Activated T-cell treated with anti-CD3 and anti-CD28 coated beads, Interleukin-2, amount 50 U/mL, for 1 hour (primary cell): Measurements from ENCODE around the gene TFCP2.
"Not testable (repeated sequence)": the region's sequence is repeated elsewhere in the genome, so short reads cannot be mapped to it uniquely, and the experiment has no call there.

Experiments
- DNase-seq: peaks from one replicate; pipeline ENCODE4 v3.0.0-alpha.2; 2020

Gene TFCP2

DNA sequence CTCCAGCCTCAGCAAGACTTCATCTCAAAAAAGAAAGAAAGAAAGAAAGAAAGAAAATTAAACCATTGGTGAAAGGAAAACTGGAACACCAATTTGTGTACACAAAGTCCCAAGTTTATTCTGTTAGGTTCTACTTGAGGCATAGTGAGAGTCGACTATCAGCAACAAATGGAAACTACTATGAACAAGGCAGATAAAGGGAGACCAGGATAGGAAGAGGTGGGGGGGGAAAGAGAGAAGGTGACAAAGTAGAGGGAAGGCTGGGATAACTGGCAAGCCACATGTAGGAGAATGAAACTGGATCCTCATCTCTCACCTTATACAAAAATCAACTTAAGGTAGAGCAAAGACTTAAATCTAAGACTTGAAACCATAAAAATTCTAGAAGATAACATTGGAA, 25.6 kb downstream of the TFCP2 start:
- DNase-seq, result no peak

DNA sequence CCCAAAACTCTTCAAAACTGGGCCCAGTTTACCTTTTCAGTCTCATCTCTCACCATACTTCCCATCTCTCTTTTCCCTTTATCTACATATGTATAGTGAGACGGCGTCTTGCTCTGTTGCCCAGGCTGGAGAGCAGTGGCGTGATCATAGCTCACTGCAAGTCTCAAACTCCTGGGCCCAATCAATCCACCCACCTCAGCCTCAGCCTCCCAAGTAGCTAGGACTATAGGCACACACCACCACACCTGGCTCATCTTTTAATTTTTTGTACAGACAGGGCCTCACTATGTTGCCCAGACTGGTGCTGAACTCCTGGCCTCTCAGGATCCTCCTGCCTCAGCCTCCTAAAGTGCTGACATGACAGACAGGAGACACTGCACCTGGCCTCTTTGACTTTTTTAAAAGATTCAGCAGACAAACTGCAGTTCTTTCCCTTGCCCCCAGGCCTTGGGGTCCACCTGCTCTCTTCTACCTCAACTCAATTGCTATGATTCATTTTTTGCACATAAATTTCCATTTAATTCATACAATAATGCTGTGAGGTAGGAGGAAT, 33.6 kb downstream of the TFCP2 start:
- no peak for DNase-seq

DNA sequence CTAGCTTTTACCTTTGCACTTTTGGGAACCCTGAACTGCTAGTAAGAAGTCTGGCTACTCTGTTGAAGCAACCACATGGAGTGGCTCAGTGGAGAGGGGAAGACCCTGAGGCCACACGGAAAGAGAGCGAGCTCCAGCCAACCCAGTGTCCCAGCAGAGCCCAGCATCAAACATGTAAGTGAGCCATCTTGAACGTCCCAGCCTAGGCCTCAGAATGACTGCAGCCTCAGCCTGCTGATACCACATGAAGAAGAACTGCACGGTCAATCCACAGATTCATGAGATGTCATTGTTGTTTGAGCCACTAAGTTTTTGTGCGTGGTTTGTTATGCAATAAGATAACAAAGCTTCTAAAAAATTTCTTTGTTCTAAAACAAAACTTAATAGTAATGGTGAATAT, 40.2 kb downstream of the TFCP2 start:
- DNase-seq, result no peak

DNA sequence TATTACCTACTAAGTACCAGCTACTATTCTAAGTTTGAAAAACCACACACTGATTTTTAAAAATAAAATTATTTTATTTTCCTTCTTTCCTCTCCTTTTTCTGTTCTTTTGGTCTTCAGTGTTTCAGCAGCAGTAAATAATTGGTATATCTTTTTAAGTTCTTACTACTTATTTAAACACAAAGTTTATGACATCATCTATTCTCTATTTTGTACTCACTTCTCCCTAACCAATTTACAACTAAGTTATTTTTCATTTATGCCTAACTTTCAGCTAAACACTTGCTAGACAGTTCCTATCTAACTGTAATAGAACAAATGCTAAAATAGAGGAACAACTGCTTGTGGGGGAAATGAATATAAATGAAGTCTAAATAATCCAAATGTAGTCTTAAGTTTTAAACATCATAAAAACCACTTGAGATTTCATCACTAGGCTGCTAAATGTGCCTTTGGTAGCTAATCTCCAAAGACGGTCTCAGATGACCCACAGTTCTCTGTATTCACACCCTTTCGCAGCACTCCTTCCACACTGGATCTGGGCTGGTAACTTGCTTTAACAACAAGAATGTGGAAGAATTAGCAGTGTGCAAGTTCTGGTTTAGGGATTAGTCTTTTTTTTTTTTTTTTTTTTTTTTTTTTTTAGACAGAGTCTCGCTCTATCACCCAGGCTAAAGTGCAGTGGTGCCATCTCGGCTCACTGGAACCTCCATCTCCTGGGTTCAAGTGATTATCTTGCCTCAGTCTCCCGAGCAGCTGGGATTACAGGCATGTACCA, 41.0 kb downstream of the TFCP2 start:
- no peak for DNase-seq

DNA sequence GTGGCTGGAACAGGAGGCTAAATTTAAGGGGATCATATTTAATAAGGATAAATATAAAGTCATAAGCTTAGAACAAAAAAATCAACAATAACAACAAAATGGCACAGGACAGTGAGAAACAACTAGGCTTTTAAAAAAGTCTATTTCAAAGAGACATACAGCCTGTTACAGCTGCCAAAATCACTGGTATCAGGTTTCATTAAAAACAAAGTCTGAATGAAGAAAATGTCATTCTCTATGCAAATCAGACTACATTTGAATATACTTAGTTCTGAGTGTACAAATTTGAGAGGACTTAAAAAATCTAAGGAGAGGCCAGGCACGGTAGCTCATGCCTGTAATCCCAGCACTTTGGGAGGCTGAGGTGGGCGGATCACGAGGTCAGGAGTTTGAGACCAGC, 44.0 kb downstream of the TFCP2 start:
- DNase-seq, result no peak

DNA sequence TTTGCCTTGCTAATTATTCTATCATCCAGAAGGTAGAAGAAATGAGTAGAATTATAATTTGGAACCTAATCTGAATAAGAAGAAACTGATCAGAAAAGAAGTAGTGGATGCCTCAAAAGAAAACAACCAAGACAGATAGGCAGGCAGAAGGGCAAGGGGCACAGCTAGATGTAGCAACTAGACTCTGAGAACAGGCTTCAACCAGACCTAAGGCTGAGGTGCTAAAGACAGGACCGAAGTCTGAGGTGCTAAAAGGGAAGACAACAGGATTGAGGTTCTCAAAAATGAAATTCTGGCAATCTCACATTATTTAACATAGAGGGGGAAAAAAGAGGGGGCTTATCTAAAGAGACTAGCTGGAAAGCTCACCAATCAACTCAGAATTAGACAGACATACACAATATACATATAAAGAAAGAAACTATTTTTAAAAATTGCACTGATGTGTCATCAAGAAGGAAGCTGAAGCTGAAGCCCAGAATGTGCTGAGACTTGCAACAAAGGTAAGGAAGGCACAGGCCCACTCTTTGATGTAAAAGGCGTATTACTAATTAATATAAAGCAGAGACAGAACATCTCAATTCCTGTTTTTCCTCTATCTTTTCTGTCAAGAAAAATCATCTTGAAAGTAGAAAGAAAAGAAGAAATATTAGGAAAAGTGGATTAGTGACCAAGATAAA, 45.7 kb downstream of the TFCP2 start:
- no peak for DNase-seq

DNA sequence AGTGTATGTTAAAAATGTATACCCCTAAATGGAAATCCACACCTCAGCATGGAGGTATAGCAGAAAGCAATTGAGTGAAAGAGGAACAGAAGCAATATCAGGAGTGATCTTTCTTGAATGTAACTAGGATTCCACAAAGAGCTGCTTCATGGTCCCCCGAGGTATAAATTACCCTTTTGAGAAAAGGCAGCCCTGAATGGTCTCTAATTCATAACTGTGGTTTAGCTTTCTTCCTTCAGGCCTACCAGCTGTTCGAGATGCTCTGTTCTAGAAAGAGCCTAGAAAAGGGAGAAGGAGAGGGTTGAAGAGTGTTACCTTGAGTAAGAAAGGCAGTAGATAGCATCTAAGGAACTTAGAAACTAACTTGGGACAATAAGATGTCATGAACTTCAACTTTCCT, 46.6 kb downstream of the TFCP2 start:
- DNase-seq, result no peak

DNA sequence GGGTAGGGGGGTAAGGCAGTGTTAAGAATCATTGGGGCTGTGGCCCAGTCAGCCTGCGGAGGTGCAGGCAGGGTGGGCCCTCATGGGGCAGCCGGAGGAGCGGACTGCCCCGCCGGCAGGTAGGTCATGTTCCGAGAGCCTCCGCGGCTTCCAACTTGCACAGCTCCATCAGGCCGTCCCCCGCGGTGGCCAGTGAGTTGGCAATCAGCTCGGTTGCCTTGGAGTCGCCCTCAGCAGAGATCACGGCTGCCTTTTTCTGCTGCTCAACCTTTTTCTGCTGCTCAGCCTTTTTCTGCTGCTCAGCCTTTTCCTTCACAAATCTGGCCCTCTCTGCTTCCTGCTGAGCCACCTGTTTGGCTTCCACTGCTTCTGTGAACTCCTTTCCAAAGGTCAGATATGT, 48.4 kb downstream of the TFCP2 start:
- DNase-seq, result no peak

DNA sequence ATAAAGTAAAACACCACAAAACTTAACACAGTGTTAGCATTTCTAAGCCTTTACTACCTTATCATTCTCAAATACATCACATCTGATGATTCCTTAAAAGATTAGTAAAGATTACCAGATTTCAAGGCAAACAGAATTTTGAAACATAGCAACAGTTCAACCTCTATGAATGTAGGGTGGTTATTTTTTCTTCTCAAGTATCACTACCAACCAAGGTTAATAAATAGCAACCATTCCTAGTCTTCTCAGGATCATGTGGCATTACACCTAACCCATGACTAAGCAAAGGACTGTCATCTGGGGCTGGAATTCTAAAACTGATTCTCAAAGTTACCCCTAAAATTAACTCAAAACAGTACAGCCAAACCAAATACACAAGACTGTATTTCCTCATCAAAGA, 50.1 kb downstream of the TFCP2 start:
- DNase-seq, result no peak

DNA sequence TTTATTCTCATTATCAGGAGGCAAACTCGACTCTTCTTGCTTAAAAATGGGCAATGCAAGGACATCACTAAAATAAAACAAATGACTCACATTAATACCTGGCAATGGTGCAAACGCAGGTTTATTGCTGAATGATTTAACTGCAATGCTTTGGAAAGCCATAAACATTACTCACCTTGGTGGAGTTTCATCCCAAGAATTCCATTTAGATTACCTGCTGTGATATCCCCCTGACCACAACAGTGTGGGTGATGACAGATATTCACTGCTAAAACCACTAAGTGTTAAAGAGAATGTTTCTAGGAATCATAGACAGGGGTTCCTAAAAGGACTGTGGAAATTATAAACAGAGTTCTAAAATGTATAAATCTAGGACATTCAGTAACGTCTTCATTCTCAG, 54.2 kb downstream of the TFCP2 start:
- DNase-seq, result no peak

DNA sequence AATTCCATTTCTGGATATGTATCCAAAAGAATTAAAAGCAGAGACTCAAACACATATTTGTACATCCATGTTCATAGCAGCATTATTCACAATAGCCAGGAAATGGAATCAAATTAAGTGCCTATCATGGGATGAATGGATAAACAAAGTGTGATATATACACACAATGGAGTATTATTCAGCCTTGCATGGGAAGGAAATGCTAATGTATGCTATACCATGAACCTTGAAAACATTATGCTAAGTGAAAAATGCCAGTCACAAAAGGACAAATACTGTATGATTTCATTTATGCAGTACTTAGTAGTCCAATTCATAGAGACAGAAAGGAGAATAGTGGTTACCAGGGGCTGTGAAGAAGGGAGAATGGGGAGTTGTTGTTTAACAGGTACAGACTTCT, 57.4 kb downstream of the TFCP2 start:
- DNase-seq, result no peak

DNA sequence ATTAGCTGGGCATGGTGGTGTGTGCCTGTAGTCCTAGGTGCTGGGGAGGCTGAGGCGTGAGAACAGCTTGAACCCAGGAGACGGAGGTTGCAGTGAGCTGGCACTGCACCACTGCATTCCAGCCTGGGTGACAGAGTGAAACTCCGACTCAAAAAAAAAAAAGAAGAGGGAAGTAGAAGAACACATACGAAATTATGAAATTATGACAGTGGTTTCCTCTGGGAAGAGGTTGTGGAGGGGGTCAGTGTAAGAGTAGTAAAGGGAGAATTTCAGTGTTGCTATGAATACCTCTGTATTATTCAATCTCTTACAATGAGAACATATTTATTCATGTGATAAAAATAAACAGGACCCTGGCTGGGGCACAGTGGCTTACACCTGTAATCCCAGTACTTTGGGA, 64.8 kb downstream of the TFCP2 start:
- no peak for DNase-seq

DNA sequence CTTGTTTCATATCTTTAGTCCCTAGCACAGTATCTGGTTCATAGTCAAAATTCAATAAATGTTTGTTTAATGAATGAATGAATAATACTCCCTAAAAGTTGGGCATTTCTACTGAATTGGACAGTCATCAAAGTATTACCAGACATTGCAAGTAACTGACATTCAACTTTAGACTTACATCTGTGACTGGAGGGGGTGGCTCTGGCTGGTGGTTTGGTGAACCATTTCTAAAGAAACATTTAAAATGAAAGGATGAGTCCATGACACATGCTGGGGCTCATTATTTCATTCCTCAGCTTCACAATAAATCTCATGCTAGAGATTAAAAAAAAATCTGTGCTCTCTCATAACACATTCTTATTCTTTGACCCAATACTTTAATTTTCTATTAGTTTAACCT, 69.0 kb downstream of the TFCP2 start:
- DNase-seq, result no peak

DNA sequence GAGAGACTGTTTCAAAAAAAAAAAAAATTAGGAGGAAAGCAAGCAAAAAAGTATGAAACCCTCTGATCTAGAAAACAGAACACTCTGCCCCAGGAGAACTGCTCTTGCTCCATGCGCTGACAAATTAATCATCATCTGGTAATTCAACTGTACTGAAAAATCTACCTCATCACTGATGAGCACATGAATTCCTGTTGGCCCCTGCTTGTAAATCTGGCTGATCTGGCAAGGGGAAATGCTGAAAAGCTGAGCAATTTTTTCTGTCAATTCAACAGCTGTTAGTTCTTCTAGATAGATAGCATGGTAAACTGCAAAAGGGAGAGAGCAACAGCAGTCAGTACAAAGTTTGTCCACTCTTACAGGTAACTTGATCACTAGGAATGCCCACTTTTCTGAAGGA, 74.3 kb downstream of the TFCP2 start:
- no peak for DNase-seq

DNA sequence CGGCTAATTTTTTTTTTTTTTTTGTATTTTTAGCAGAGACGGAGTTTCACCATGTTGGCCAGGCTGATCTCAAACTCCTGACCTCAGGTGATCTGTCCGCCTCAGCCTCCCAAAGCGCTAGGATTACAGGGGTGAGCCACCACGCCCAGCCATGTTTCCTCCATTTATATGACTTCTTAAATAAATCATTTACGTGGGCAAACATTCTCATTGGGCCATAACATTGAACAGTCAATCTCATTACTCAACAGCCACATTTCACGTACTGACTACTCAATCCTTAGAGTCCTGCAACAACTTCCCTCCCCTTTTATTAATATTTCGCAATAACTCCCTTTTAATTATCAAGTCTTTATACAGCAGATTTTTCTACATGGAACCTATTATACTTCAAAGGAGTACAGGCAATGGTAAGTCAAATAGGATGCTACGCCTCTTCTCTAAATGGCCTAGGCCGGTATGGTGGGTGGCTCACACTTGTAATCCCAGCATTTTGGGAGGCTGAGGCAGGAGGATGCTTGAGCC, 82.2 kb downstream of the TFCP2 start:
- no peak for DNase-seq

DNA sequence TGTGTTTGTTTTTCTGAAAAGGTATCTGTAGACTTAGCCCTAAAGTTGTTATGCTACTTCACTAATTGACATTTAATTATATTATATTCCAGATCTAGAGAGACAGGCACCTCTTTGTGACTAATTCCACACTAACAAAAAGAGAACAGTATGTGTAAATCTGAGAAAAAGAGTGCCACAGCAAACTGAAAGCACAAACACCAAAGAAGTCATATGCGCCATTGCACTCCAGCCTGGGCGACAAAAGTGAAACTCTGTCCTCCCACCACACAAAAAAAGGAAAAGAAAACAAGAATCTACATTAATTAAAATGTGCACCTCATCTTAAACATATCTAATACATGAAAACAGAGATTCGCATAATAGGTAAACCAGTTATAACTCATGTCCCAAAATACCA, 85.1 kb downstream of the TFCP2 start:
- DNase-seq, result no peak

DNA sequence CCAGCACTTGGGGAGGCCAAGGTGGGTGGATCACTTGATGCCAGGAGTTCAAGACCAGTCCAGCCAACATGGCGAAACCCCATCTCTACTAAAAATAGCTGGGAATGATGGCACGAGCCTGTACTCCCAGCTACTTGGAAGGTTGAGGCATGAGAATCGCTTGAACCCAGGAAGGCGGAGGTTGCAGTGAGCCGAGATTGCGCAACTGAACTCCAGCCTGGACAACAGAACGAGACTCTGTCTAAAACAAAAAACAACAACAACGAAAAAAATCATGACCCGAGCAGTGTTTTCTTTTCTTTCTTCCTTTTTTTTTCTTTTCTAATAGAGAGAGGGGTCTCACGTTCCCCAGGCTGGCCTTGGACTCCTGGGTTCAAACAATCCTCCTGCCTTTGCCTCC, 86.0 kb downstream of the TFCP2 start:
- DNase-seq, result no peak

DNA sequence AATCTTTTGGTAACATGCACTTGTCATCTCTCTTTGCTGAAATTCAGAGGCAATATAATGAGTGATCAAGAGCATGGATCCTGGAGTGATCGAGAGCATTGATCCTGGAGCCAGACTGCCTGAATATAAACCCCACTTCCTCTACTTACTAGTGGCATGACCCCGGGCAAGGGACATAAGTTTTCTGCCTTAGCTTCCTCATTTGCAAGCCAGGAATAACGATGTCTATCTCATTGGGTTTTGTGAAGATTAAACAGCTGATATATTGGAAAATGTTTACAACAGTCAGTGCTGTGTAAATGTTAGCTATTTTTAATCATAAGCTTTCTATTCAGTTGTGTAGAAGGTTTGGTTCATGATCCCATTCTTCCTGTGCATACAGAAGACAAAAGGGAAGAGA, 87.2 kb downstream of the TFCP2 start:
- no peak for DNase-seq

DNA sequence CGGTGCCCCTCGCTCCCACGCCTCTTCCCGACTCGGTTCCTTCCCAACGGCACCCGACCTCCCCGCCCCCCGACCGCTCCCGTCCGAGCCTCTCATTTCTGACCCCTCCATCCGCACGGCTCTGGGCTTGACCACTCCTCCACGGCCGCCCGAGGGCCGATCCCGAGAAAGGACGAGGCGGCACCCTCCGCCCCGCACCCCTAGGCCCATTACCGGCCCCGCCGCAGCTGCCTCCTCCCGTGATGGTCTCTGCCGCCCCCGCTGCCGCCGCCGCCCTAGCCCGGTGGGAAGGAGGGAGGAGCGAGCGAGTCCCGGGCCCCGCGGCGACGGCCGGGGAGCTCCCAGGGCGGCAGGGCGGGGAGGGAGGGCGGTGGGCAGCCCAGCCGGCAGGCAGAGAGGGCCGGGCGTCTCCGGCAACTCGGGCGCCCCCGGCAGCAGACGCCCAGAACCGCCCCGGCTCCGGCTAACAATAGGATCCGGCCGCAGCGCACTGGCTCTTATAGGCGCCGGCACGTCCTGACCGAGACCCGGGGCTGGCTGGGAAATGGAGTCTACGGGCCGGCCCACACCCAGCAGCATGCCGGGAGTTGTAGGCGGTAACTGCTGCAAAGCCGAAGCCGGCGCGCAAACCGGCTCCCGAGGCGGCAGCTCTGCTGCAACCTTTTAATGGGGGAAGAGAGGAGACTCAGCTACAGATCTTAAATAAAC, 89.7 kb downstream of the TFCP2 start, which contains the start of gene CSRNP2:
CSRNP2 (minus strand) TSS at position 471 of the 708 bp plus-strand sequence. CDS start 7,035 bp downstream, outside the sequence.
- peak; percentile 94 for DNase-seq

DNA sequence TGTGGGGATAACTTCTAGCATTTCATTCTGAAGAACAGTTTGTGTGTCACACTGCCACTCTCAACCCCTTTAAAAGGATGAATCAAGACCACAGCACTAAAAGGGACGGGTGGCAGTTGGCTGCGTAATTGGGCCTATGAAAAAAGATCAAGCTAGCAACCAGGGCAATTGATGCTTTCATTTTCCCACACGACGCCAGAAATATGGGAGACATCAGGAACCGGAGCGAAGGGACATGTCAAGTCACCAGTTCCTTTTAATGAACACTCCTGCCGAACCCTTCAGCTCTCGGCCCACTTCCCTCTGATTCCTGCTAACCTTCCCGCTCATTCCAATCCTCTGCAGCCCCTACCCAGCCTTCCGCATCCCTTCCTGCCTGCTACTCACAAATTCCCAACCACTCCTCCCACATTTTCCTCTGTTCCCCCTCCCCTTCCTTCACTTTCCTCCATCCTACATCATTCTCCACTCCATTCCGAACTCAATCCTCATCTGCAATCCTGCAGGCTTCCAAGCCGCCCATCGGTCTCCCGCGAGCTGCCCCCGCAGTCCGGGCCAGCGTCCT, 90.3 kb downstream of the TFCP2 start:
- peak; percentile 33 for DNase-seq

DNA sequence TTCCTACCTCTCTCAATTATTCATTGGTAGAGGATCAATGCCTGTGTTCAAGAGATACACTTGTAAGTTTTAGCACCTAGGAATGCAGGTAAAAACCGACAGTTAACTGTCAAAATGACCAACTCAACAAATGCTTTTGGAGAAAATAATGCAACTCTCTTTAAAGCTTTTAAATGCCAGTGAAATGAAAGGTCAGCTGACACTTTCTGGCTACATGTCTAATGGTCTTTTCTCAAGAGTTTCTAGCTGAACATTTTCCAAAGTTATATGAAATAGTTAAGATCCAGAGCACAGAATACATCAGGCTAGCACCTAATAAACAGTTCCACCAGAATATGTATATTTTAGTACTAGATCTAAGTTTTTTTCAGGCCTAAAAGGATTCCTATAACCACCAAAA, 91.5 kb downstream of the TFCP2 start:
- no peak for DNase-seq

DNA sequence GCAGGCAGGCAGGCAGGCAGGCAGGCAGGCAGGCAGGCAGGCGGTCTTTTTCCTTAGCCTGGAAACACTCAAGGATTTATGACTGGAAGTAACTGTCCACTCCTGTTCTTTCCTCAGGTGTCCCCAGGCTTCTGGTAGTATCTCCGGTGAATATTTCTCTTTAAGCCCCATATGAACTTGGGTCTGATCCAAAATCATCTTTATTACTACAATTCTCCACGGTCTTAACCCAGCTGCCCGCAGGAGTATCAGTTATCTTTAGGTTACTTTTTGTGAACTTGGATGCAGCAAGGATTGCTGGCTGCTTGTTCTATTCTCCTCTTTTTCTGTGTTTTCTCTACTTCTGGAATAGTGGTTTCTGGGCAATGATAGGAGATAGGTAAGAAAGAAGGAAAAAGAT, 92.8 kb downstream of the TFCP2 start:
- DNase-seq, result no peak

DNA sequence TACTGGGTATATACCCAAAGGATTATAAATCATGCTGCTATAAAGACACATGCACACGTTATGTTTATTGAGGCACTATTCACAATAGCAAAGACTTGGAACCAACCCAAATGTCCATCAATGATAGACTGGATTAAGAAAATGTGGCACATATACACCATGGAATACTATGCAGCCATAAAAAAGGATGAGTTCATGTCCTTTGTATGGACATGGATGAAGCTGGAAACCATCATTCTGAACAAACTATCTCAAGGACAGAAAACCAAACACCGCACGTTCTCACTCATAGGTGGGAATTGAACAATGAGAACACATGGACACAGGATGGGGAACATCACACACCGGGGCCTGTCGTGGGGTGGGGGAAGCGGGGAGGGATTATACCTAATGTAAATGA, 94.1 kb downstream of the TFCP2 start:
- not testable (repeated sequence) for DNase-seq
